HG03565 (cell line): ENCODE results near the gene PHRF1.

Experiments used
- ATAC-seq: cut with Tn5 transposase; IDR thresholded peaks from one replicate; pipeline ENCODE4 v1.9.1; 2021; ENCODE audit warnings: mild to moderate bottlenecking, moderate library complexity; ENCODE audit not compliant: unreplicated experiment

The PHRF1 gene, protein sequence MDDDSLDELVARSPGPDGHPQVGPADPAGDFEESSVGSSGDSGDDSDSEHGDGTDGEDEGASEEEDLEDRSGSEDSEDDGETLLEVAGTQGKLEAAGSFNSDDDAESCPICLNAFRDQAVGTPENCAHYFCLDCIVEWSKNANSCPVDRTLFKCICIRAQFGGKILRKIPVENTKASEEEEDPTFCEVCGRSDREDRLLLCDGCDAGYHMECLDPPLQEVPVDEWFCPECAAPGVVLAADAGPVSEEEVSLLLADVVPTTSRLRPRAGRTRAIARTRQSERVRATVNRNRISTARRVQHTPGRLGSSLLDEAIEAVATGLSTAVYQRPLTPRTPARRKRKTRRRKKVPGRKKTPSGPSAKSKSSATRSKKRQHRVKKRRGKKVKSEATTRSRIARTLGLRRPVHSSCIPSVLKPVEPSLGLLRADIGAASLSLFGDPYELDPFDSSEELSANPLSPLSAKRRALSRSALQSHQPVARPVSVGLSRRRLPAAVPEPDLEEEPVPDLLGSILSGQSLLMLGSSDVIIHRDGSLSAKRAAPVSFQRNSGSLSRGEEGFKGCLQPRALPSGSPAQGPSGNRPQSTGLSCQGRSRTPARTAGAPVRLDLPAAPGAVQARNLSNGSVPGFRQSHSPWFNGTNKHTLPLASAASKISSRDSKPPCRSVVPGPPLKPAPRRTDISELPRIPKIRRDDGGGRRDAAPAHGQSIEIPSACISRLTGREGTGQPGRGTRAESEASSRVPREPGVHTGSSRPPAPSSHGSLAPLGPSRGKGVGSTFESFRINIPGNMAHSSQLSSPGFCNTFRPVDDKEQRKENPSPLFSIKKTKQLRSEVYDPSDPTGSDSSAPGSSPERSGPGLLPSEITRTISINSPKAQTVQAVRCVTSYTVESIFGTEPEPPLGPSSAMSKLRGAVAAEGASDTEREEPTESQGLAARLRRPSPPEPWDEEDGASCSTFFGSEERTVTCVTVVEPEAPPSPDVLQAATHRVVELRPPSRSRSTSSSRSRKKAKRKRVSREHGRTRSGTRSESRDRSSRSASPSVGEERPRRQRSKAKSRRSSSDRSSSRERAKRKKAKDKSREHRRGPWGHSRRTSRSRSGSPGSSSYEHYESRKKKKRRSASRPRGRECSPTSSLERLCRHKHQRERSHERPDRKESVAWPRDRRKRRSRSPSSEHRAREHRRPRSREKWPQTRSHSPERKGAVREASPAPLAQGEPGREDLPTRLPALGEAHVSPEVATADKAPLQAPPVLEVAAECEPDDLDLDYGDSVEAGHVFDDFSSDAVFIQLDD (N-terminal part only)

DNA sequence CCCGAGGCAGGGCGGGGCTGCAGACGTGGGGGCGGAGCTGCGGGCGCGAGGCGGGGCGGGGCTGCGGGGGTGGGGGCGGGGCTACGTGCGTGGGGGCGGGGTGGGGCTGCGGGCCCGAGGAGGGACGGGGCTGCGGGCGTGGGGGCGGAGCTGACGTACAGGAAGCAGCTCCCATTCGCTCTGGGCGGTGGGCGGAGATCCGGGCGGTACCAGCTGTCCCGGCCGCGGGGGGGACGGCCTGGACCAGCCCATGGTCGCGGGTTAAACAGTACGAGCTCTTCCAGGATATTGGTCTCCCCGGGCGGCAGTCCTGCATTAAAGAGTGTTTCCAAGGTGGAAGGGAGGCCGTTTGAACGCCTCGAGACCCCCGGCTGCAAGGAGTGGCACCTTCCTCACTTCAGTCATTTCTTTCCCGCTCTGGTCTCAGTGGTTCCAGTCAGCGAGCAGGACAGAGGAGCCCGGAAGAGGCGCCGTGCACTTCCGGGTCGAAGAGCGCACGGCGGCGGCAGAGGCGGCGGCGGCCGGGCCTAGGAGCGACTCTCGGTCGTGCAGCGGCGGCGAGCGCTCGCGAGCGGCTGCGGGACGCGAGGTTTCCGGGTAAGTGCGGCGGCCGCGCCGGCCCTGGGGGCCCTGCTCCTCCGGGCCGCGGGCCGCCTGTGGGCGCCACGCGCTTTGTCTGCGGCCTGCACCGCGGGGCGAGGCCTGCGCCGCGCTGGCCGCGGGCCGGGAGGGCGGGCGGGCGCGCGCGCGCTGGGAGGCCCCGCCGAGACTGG, at the start of gene PHRF1:
Gene PHRF1 (plus strand): TSS at position 475 of the 773 bp plus-strand sequence. CDS start 5,043 bp downstream, outside the sequence.
- peak; percentile 68 for ATAC-seq

DNA sequence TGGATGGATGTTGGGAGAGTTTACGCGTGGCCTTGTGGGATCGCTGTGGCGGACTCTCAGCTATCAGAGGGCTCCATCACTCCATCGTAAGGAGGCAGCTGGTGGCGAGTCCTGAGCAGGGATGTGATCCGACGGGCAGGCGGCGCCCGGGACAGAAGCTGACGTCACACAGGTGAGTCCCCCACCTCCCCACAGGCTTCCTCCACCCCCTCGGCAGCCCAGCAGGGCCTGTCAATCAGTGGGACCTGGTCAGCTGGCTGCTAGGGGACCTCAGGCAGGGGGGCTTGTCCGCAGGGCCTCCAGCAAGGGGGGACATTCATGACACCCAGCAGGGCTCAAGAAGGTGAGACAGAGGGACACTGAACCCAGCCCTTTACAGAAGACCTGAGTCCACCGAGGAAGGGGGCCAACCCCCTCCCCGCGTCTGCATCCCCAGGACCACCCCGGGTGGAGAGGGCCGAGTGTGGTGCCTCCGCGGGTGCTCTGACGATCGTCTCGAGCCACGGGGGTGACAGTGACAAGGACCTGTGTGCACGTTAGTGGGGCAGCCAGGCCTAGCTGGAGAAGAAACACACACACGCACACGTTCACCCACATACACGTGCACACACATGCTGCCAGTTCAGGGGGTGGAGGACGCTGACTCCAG, 48.0 kb upstream of the PHRF1 start:
- ATAC-seq, result no peak

DNA sequence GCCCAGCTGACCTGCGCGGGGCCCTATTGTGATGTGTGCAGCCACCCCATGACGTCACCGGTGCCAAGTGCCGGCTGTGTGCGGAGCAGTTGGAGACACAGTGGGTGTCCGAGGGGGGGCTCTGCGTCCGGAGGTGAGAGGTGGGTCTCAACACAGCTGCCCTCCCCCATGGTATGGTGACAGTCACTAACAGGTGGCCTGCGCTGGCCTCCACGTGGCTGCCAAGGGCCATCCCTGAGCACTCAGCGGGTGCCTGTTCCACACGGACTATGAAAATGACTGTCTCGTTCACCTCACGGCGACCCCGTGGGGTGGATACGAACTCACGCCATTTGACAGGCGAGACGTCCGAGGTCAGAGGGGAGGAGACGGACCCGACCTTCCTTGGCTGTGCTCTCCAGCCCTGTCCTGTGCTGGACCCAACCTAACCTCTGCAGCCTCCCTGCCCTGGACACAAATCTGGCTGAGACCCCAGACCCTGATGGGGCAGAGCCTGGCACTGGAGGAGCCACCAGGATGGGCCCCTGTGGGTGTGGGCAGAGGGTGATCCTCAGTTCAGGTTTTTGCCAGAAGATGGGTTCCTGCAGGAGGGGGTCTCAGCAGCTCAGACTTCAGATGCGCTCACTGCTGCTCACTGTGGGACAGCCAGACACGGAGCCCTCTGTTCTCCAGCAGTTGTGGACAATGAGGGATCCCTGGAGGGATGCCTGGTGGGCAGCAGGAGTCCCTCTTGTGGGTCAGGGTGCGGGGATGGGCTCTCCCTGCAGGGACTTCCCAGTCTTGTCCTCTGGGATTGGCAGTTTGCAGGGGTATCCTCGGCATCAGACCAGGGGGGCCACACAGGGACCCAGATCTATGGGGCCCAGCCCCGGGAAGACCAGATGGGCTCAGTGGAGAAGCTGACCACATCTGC, 47.2 kb upstream of the PHRF1 start:
- ATAC-seq, result no peak

DNA sequence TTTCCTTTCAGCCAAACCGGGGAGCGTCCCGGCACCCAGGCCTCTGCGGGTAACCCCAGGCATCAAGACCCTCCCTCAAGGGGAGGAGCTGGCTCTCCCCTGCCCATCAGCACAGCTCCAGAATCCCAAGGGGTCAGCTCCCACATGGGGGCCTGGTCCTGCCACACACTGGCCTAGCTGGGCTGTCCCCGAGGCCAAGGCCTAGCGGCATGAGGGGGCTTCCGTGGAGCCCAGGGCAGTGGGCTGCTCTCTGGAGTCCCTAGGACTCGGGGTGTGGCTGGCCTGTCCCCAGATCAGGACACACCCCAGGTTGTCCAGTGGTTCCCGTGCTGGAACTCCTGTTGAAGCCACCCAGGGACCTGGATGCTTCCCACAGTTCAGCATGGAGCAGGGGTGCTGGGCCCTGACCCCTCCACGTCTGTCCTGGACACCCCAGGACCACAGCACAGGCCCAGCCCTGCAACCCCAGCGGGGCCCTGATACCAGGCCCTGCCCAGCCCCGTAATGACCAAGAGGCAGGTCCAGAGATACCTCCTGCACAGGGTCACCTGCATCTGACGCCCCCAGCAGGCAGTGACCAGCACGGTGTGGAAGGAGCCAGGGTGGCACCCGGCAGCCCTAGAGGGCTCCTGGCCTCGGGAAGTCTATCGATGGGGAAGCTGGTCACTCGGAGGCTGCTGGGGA, 46.4 kb upstream of the PHRF1 start:
- ATAC-seq, result no peak

DNA sequence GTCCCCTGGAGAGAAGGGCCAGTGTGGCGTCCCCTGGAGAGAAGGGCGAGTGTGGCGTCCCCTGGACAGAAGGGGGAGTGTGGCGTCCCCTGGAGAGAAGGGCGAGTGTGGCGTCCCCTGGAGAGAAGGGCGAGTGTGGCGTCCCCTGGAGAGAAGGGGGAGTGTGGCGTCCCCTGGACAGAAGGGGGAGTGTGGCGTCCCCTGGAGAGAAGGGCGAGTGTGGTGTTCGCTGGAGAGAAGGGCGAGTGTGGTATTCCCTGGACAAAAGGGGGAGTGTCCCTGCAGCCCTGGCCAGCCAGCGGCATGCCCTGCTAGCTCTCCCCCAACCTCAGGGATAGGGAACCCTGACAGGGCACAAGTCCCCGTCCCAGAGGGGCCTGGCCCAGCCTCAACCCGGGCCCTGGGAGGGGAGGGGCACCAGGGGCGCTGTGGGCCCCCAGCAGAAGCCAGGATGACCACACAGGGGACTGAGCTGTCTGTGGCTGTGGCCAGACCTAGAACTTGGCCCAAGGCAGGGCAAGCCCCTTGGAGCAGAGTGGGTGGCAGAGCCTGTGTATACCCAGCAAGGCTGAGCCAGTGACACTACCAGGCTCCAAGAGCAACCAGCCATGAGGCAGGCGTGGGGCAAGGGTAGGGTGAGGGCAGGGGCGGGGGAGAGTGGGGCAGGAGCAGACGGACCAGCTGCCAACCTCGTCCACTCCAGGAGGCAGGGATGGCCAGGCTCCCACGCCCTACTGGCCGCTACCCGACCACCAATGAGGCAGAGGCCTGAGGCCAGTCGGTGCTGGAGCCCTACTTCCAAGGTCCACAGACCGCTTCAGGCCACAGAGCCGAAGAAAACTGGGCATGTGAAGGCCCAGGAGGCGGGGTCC, 45.1 kb upstream of the PHRF1 start:
- no peak for ATAC-seq

DNA sequence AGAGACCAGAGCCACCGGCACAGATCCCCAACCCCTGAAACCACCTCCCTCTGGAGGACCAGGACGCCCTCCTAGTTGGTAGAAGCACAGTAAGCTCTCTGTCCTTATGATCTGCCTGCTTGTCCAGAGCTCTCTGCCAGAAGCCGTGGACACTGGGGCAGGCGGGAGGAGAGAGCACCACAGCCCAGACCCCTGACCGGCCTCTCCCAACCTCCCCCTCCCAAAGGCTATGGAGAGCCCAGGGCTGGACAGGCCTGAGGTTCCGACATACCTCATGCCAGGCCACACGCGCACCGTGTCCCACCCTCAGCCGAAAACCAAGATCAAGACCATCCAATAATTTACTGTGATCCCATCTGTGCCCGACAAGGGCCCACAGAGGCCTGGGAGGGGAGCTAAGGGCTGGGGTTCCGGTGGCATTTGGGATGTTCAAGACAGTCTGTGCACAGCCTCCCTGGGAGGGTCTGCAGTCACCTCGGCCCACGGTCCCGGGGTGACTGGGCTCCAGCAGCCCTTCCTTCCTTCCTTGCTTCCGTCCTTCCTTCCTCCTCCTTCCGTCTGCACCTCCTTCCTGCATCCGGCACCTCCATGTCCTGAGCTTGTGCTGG, 44.2 kb upstream of the PHRF1 start:
- no peak for ATAC-seq

DNA sequence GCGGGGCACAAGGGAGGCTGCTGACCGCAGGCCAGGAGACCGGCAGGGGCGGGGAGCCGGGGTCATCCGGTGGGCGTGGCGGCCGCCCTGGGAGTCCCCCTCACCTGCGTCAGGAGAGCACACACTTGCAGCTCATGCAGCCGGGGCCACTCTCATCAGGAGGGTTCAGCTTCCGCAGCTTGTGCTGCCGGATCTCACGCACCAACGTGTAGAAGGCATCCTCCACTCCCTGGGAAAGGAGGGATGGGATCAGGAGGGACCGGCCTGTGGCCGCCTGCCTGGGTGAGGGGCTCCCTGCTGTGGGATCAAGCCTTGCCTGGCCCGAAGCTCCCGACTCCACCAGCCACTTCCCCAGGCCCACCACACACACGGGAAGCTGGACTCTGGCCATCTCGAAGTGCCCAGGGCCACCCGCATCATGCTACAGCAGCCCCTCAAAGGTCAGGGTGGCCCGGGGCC, 43.7 kb upstream of the PHRF1 start:
- no peak for ATAC-seq

DNA sequence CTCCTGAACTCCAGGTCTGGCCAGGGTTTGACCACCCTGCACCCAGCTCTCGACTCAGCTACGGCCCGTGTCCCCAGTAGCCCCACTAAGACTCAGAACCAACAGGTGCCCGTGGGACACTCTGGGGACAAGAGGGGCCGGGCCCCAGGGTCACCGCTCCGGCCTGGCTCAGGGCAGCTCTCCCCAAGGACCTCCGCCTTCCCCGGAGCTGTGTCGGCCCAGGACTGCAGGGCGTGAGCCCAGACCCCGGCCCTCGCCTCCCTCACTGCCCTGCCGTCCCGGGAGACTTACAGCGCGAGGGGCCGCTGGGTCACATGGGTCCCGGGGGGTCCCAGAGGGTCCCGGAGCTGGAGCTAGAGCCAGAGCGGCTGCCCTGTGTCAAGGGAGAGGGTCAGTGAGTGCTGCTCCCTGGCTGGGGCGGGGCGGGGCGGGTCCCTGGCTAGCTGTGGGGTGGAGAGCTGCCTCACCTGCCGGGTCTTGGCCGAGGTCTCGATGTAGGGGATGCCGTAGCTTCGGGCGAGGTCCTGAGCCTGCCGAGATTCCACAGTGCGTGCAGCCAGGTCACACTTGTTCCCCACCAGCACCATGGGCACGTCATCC, 43.2 kb upstream of the PHRF1 start:
- no peak for ATAC-seq

DNA sequence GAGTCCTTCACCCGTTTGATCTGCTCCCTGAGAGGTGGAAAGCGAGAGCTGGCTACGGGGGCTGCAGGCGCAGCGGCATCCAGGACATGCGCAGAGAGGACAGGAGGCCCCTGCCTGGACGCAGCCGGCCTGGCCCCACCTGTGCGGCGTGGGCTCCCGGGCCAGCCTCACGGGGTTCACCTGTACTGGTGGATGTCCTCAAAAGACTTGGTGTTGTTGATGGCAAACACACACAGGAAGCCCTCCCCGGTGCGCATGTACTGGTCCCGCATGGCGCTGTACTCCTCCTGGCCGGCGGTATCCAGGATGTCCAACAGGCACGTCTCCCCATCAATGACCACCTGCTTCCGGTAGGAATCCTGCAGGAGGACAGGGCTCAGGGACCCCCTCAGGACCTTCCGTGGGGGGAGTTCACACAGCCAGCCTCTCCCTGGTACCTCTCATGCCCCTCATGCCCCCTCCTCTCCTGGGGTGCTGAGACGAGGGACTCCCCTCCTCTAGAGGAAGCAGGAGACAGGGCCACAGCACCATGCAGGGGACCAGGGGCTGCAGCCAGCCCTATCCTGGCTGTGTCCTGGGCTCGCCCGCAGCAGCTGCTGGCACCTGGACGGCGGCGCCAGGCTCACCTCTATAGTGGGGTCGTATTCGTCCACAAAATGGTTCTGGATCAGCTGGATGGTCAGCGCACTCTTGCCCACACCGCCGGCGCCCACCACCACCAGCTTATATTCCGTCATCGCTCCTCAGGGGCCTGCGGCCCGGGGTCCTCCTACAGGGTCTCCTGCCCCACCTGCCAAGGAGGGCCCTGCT, 42.5 kb upstream of the PHRF1 start:
- ATAC-seq, result no peak

DNA sequence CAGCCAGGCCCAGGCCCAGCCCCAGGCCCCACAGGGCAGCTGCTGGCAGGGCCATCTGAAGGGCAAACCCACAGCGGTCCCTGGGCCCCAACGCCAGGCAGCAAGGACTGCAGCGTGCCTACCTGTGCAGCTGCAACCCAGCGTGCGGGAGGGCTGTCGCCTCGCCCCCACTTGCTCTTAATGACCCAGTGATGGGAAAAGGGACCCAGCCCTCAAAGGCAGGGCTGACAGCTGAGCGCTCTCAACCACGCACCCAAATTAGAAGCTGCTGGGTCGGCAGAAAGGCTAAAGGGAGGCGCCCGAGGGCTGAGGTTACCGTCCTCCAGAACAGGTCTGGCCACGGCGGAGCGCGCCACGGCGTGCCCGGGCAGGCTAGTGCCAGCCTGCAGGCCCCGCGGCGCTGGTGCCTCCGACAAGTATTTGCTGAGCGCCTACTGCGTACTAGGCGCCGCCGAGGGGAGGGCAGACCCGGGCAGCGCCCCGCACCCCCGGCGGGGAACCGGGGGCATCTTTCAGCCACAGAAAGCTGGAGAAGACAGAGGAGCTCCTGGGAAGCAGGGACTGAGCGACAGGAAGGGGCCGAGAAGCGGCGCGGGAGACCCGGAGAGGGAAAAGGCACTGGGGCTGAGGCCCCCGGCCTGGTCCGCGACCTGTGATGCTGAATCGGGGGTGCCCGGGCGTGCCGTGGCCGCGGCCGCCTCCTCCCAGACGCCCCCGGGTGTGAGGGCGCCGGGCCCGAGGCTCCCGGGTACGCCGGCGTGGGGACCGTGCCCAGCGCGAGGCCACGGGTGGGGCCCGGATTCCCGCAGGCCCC, 41.7 kb upstream of the PHRF1 start:
- no peak for ATAC-seq

DNA sequence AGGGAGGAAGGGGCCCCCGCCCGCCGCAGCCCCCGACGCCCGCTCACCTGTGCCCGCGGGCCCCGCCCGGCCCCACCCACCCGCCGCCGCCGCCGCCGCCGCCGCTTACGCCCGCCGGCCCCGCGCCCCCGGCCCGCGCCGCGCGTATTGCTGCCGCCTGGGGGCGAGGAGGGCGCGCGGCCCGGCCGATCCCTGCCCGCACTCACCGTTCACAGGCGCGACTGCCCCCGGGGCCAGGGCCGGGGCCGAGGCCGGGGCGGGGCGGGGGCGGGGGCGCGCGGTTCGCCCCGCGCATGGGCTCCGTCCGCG, 41.1 kb upstream of the PHRF1 start:
- no peak for ATAC-seq

DNA sequence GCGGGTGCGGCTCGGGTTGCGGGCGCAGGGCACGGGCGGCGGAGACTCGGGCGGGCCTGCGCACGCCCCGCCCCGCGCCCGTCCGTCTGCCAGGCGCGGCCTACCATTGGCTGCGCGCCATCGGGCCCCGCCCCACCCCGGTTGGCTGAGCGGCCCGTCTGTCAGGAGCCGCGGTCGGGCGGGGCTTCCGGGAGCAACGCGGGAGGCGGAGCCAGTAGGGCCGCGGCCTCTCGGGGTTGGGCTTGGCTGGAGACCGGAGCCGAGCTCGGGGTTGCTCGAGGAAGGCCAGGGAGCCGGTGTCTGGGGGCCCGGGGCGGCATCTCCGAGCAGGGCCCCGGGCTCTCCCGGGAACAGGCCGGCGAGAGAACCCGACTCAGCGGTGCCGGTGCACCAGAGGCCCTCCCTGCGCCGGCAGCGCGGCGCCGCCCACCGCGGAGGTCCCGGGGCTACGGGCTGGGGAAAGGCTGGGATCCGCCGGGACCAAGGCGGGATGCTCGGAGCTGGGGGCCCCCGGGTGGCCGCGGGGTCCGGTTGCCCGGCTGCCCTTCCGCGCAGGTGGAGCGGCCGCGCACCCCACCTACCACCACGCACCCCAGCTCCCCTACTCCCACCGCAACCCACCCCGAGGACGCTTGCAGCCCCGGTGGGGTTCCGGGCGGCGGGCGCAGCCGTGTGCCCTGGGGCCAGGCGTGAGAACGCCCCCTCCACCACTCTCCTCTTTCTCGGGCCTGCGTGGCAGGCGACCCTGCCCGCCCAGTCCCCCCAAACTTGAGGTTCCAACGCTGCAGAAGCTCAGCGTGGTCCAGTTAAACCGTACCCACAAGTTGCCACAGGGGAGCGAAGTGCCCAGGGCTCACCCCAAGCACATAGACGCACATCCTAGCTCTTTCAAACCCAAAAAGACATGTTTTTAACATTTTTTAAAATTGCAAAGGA, 40.5 kb upstream of the PHRF1 start, which contains the start of gene HRAS:
Gene HRAS (minus strand): TSS at position 58 of the 936 bp plus-strand sequence.
- ATAC-seq, result peak; percentile 61

DNA sequence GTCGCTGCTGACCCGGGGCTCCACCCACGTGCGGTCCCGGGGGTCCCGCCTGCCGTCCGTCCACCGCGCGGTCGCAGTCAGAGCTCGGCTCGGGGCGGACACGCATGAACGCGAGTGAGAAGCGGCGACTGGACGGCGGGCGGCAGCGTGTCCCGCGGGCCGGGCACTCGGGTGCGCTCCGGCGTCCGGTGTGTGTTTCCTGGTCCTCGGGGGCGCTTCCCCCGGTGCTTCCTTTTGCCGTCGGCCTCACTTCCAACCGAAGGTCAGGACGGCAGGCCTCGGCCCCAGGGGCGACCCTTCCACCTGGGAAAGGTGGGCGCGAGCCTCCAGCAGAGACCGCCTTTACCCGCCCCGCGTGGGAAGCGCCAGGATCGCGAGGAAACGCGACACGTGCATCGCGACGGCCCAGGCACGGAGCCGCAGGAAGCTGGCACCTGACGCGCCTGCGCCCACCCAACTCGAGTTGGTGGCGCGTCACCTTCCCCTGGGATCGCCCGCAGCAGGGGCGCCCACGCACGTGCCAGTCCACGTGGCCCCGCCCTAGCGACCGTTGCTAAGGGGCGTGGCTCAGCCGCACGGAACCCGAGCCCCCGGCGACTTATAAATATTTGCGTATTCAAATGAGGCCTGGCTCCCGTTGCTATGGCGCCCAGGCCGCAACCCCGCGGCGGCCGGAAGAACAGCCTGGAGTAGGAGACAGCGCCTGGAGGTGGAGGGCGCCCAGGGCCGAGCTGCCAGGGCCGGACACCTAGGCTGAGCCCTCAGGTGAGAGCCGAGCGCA, 39.2 kb upstream of the PHRF1 start, which contains the start of gene LRRC56:
Gene LRRC56 (plus strand): TSS at position 687 of the 781 bp plus-strand sequence. CDS start 3,158 bp downstream, outside the sequence.
- peak; percentile 47 for ATAC-seq
